Measurements from ENCODE around the gene TWF2.

- TF ChIP-seq CTCF (IDR thresholded peaks at IDR 0.05) (no peak), POLR2A (IDR thresholded peaks at IDR 0.05) (no peak)
These were observed 42.0 kb downstream of the TWF2 start for GRCh38 chr3:52196977-52197376.

Data from esophagus squamous epithelium (tissue), 4 donors.